Measurements from ENCODE around the gene PRKCB.

DNA sequence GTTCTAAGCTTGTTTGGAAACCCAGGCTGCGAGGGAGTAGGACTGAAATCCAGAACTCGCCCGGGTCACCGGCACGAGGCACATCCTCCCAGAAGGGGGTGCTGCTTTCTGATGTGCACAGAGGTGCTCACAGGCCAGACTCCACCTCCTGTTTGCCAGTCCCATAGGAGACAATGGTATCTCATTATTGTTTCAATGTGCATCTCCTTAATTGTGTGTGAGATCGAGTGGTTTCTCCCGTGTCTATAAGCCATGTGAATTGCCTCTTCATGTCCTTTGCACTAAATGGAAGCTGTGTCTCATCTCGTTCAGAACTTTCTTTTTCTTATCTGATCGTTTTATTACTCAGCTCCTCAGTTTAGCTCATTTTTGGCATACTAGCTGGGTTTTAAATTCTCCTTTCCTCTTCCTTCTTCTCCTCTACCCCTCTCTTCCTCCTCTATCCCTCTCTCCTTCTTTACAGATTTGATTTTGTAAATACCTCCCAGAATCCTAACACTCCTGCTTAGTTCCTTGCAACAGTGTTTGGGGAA is 32.1 kb upstream of the PRKCB start:
- TF ChIP-seq ZNF140 (tag by site-specific recombination; IDR thresholded peaks at IDR 0.05) (no peak), CTCF (tag by site-specific recombination; IDR thresholded peaks at IDR 0.05) (peak; percentile 76), ZFP41 (tag by site-specific recombination; IDR thresholded peaks at IDR 0.05; ENCODE audit: borderline replicate concordance) (no peak), ZNF184 (tag by site-specific recombination; IDR thresholded peaks at IDR 0.05) (no peak), ZNF561 (tag by site-specific recombination; IDR thresholded peaks at IDR 0.05; ENCODE audit: borderline replicate concordance) (no peak), ZNF423 (tag by site-specific recombination; IDR thresholded peaks at IDR 0.05) (no peak), ZNF138 (tag by site-specific recombination; IDR thresholded peaks at IDR 0.05; ENCODE audit: borderline replicate concordance) (no peak), SCRT1 (tag by site-specific recombination; IDR thresholded peaks at IDR 0.05; ENCODE audit: borderline replicate concordance) (no peak), SP2 (tag by site-specific recombination; IDR thresholded peaks at IDR 0.05) (no peak)

Measured in HEK293 (cell line).